AG04450 (cell line): Measurements from ENCODE around the gene ARL6IP6. TPM values are rescaled to one million over a fixed set of nuclear protein-coding genes. Genes with fewer than 3 reads are reported as not detected.
A peak's percentile ranks its signal among the peaks of the same experiment; 100 is the strongest.
"Not testable (repeated sequence)": the region's sequence is repeated elsewhere in the genome, so short reads cannot be mapped to it uniquely, and the experiment has no call there.

ENCODE experiments used
- CTCF ChIA-PET: fragments of 300-600, 350-600 bp; formaldehyde crosslinking; extraction: SDS; loops from one replicate; lab custom pipeline; 2022; ENCODE audit warnings: antibody characterized with exemption, inconsistent platforms; lab: Charles Lee
- POLR2A ChIA-PET: fragments of 350-600 bp; formaldehyde crosslinking; extraction: SDS; loops from one replicate; lab custom pipeline; 2021; ENCODE audit warnings: antibody characterized with exemption, inconsistent platforms; lab: Yijun Ruan, JAX
- DNase-seq: peaks from one replicate; pipeline ENCODE4 v3.0.0-alpha.2; 2011; ENCODE audit warnings: low read depth, low spot score
- H3K27ac ChIP-seq: one replicate; pipeline ENCODE4 v1.5.1; 2012; ENCODE audit warnings: low read depth, low read length, control low read depth
- H3K27me3 ChIP-seq: one replicate; pipeline ENCODE4 v1.6.0; 2012; ENCODE audit warnings: low read length; ENCODE audit not compliant: control insufficient read depth, insufficient read depth
- H3K4me3 ChIP-seq: 2 replicates; pipeline ENCODE4 v1.5.1; 2011; ENCODE audit warnings: mild to moderate bottlenecking, low read depth, low read length, control low read depth
- H3K9me3 ChIP-seq: 2 replicates; pipeline ENCODE4 v1.5.1; 2012; ENCODE audit warnings: low read length; ENCODE audit not compliant: control insufficient read depth, insufficient read depth
- CTCF ChIP-seq: IDR thresholded peaks from 2 replicates; pipeline ENCODE4 v1.5.1; 2011; ENCODE audit warnings: low read depth, low read length, control low read depth, inconsistent platforms
- polyA plus RNA-seq: library from polyadenylated mRNA; depleted of rRNA; stranded (reverse); fragments of >200 nt; gene quantifications from 2 replicates; pipeline ENCODE4 v1.2.3, GENCODE V29; 2011

ARL6IP6 gene
- polyA plus RNA-seq, 1 experiment = 28.1 TPM

- DNase-seq = peak; percentile 81
- Histone ChIP-seq H3K27me3 (no peaks in the 10 kb centered on the region), H3K27ac (peak overlapping the region; percentile 85), H3K9me3 (no peaks in the 10 kb centered on the region), H3K4me3 (no peak overlapping the region)
- ChIA-PET POLR2A (interaction anchor here (0.7 kb wide), 1 partner anchor 45 kb away, joined by 4 read pairs; the partner anchor contains the start of gene PRPF40A), CTCF (interaction anchor here (0.6 kb wide), 1 partner anchor 45 kb away, joined by 3 read pairs; the partner anchor contains the start of gene PRPF40A)
- no peak for TF ChIP-seq CTCF
Measured at GRCh38 chr2:152762202-152762601, 43.8 kb downstream of the ARL6IP6 start.

DNA sequence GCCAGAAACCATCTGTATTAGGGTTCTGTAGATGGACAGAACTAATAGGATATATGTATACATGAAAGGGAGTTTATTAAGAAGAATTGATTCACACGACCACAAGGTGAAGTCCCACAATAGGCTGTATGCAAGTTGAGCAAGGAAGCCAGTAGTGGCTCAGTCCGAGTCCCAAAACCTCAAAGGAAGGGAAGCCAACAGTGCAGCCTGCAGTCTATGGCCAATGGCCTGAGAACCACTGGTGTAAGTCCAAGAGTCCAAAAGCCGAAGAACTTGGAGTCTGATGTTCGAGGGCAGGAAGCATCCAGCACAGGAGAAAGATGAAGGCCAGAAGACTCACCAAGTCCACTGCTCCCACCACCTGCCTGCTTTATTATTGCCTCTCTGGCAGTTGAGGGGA is 44.8 kb downstream of the ARL6IP6 start:
- H3K27me3 ChIP-seq, H3K27ac ChIP-seq, CTCF ChIA-PET, DNase-seq, POLR2A ChIA-PET, H3K4me3 ChIP-seq, H3K9me3 ChIP-seq: not testable (repeated sequence)

GRCh38 chr2:152763651-152764050 is 45.2 kb downstream of the ARL6IP6 start:
- H3K27ac ChIP-seq = no peak overlapping the region
- no peak for TF ChIP-seq CTCF
- H3K9me3 ChIP-seq = no peaks in the 10 kb centered on the region
- CTCF ChIA-PET = no interaction called here
- H3K4me3 ChIP-seq = no peak overlapping the region
- no peaks in the 10 kb centered on the region for H3K27me3 ChIP-seq
- POLR2A ChIA-PET = no interaction called here
- DNase-seq = no peak

- Histone ChIP-seq H3K27me3 (no peaks in the 10 kb centered on the region), H3K4me3 (no peak overlapping the region), H3K9me3 (no peaks in the 10 kb centered on the region), H3K27ac (no peak overlapping the region)
- DNase-seq = peak; percentile 29
- TF ChIP-seq CTCF = no peak
- ChIA-PET POLR2A (no interaction called here), CTCF (interaction anchor here (1.4 kb wide), 1 partner anchor 24 kb away, joined by 4 read pairs; no protein-coding TSS in a partner anchor)
Measured at GRCh38 chr2:152766928-152767327, 48.5 kb downstream of the ARL6IP6 start.

DNA sequence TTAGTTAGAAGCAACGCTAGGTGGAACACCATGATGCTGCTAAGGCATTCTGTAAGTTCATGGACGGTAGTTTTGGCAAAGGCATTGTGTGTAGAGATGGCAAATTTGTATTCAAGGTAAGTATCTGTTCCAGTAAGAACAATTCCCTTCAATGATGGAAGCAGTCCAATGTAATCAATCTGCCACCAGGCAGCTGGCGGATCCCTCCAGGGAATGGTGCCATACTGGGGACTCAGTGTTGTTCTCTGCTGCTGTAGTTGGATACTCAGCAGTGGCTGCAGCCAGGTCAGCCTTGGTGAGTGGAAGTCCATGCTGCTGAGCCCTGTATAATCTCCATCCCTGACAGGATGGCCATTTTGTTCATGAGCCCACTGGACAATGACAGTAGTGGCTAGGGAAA is 62.8 kb downstream of the ARL6IP6 start:
- Histone ChIP-seq H3K27me3 (no peaks in the 10 kb centered on the region), H3K9me3 (no peaks in the 10 kb centered on the region), H3K4me3 (no peak overlapping the region), H3K27ac (no peak overlapping the region)
- no peak for TF ChIP-seq CTCF
- DNase-seq = no peak
- POLR2A ChIA-PET = no interaction called here
- CTCF ChIA-PET = no interaction called here

DNA sequence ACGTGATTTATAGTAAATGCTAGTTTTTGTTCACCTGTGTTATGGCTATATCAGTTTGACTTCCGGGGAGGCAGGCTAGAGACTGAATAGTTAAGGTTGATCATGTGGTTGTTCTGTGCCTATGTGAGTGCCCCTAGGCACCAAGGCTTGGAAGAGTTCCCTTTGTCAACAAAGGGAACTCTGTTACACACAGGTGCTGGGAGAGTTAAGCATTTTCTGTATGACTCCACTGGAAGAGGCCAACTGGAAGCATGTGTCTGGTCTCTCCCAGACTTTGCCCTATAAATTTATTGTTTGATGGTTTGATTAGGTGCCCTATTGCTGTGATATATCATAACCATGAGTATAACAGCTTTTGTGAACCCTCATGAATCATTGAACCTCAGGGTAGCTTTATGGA is 63.8 kb downstream of the ARL6IP6 start:
- no peak for TF ChIP-seq CTCF
- POLR2A ChIA-PET = no interaction called here
- CTCF ChIA-PET = no interaction called here

More for the DNA sequence above, 63.8 kb downstream of the ARL6IP6 start:
- no peaks in the 10 kb centered on the region for H3K27me3 ChIP-seq
- no peak overlapping the region for H3K4me3 ChIP-seq
- H3K27ac ChIP-seq = no peak overlapping the region
- no peak for DNase-seq
- H3K9me3 ChIP-seq = no peaks in the 10 kb centered on the region
